ENCODE results near the gene NKX6-1.

Gene NKX6-1

DNA sequence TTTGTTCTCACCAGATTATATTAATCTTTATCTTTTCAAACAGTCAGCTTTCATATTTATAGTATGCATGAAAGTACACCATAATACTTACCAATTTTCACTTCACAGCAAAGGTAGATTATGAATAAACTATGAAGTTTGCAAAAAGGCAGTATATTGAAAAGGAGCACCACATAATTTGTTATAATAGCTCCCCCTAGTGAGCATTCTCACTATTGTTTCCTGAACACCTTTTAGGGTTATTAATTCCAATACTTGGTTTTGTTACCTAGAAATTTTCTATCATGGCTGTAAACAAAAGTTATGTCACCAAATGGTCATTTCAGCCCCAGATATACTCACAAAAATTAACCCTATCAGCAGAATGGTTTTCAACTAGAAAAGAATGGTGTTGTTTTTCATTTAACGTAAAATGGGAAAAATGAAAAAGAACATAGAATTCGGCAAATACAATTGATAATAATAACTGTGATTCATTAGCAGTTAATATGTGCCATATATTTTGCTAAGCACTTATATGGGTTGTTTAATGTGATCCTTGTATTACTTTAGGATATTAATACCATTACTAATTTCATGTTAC is 30.2 kb upstream of the NKX6-1 start:
- no peak overlapping the region for H3K27ac ChIP-seq
- no peak for TF ChIP-seq ZFX (IDR thresholded peaks at IDR 0.05)
- TF ChIP-seq, protein P1, sequence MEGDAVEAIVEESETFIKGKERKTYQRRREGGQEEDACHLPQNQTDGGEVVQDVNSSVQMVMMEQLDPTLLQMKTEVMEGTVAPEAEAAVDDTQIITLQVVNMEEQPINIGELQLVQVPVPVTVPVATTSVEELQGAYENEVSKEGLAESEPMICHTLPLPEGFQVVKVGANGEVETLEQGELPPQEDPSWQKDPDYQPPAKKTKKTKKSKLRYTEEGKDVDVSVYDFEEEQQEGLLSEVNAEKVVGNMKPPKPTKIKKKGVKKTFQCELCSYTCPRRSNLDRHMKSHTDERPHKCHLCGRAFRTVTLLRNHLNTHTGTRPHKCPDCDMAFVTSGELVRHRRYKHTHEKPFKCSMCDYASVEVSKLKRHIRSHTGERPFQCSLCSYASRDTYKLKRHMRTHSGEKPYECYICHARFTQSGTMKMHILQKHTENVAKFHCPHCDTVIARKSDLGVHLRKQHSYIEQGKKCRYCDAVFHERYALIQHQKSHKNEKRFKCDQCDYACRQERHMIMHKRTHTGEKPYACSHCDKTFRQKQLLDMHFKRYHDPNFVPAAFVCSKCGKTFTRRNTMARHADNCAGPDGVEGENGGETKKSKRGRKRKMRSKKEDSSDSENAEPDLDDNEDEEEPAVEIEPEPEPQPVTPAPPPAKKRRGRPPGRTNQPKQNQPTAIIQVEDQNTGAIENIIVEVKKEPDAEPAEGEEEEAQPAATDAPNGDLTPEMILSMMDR (conservative IDR thresholded peaks at IDR 0.05), result peak; percentile 79

DNA sequence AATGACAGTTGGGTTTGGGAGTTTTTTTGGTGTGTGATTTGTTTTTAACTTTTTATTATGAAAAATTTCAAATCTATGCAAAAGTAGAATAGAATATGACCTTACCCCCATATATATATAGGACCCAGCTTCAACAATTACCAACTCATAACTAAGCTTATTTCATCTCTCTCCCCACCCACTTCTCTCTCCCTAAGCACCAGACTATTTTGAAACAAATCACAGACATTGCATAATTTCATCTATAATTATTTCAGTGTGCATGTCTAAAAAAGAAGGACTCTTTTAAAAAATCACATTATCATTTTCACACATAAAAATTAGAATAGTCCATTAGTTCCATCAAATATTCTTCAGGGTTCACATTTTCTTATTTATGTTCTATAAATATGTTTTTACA is 28.3 kb upstream of the NKX6-1 start:
- H3K27ac ChIP-seq, result no peak overlapping the region
- no peak for TF ChIP-seq ZFX (IDR thresholded peaks at IDR 0.05)
- TF ChIP-seq, protein P1 (conservative IDR thresholded peaks at IDR 0.05), result no peak

DNA sequence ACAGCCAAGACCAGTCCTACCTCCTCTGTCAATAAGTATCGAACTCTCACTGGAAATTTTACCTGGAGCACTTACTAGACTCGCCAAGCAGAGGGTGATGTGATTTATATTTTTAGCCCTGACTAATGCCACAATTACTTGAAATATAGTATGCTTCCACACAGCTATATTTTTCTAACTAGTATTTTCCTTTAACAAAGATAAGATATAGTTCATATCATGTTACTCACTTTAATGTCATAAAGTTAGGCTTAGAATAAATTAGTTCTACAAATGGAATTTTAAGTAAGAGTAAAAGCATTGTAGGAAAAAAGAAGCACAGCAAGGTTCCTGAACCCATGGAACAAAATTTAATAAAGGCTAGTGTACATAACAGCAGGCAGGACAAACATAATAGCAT is 16.0 kb upstream of the NKX6-1 start:
- H3K27ac ChIP-seq, result no peak overlapping the region
- TF ChIP-seq ZFX (IDR thresholded peaks at IDR 0.05), result no peak
- TF ChIP-seq, protein P1 (conservative IDR thresholded peaks at IDR 0.05), result no peak

DNA sequence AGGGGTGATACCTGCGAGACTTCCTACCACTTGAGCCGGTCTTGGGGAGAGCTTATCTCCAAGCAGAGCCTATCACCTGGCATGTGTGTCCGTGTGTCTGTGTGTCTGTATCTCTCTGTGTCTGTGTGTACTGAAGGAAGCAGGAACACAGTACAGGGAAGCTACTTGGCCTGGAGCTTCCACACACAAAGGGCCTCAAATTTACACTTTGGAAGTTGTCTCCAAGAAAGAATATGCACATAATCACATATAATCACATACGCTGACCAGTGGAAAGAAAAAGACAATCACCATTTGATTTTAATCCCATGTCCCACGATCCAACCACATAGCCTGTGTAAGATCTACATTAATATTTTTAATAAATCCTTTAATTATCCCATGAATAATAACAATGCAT is 13.2 kb upstream of the NKX6-1 start:
- no peak for TF ChIP-seq ZFX (IDR thresholded peaks at IDR 0.05)
- TF ChIP-seq, protein P1 (conservative IDR thresholded peaks at IDR 0.05), result no peak
- no peak overlapping the region for H3K27ac ChIP-seq

DNA sequence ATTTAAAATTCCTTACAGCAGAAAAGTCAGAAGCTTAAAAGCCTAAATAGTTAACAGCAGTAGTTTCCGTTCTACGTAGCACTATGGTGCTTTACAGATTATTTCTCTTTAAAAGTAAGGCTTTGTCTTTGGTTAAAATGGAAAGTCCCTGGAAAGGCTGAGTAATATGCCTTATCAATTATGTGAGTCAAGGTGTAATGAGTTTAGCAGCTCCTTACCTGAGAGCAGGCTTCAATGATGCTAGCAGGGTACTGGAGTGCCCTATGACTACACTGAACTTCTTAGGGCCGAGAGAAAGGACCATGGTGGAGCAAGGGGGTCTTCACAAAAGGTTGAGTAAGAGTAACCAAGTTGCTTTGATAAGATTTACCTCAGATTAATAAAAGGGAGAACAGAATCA is 12.6 kb upstream of the NKX6-1 start:
- no peak overlapping the region for H3K27ac ChIP-seq
- TF ChIP-seq, protein P1 (conservative IDR thresholded peaks at IDR 0.05), result no peak
- TF ChIP-seq ZFX (IDR thresholded peaks at IDR 0.05), result no peak

DNA sequence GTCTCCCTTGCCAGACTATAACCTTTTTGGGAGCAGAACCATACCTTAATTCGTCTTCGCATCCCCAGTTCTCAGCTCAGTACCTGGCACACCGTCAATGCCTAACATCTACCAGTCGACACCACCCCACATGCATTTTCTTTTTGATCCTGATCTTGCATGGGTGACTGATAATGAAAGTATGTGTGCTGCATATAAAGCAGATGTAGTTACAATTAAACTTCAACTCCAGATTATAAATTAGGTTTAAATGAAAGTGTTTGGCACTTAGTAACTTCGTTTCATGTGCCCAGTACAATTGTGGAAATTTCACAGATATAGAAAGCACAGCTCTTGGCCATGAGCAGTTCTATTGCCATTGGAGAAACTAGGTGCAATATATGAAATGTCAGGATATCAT is 8.8 kb upstream of the NKX6-1 start:
- H3K27ac ChIP-seq, result no peak overlapping the region
- TF ChIP-seq, protein P1 (conservative IDR thresholded peaks at IDR 0.05), result no peak
- TF ChIP-seq ZFX (IDR thresholded peaks at IDR 0.05), result no peak

DNA sequence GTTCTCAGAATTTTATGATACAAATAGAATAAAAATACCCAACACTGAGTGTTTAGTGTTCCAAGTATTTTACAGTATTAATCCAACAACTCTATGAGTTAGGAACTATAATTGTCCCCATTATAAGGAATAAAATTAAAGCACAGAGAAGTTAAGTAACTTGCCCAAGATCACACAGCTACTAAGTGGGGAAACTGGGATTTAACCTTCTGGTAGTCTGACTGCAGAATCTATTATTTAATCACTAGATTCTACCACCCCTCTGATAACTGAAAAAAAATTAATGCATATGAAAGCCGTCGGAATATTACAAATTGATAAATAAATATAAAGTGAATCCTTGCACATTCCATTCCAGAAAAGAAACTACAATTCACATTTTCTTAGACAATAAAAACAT is 5.7 kb upstream of the NKX6-1 start:
- no peak for TF ChIP-seq ZFX (IDR thresholded peaks at IDR 0.05)
- TF ChIP-seq, protein P1 (conservative IDR thresholded peaks at IDR 0.05), result no peak
- no peak overlapping the region for H3K27ac ChIP-seq

Measured in C4-2B (cell line).